DND-41 (cell line): ENCODE results near the gene PIGW.

Source experiments
- ATAC-seq: fragments of 200-7000 bp; cut with Tn5 transposase; 3 replicates; pipeline ENCODE4 v1.9.1; 2021; ENCODE audit warnings: low read depth; ENCODE audit not compliant: insufficient read depth
- DNase-seq: peaks from one replicate; pipeline ENCODE4 v3.0.0-alpha.2; 2020
- H2AFZ ChIP-seq: 2 replicates; pipeline ENCODE4 v1.6.0; 2012; ENCODE audit warnings: low read depth, low read length
- H3K27ac ChIP-seq: 2 replicates; pipeline ENCODE4 v1.5.1; 2012; ENCODE audit warnings: low read length, inconsistent platforms
- H3K27me3 ChIP-seq: fragments of 200-600 bp; sonication (generic); 2 replicates; pipeline ENCODE4 v1.6.0; 2012; ENCODE audit warnings: low read length, mild to moderate bottlenecking, inconsistent platforms; ENCODE audit not compliant: insufficient read depth, poor library complexity
- H3K36me3 ChIP-seq: 2 replicates; pipeline ENCODE4 v1.5.1; 2012; ENCODE audit warnings: low read length, inconsistent platforms; ENCODE audit not compliant: insufficient read depth
- H3K4me1 ChIP-seq: 2 replicates; pipeline ENCODE4 v1.5.1; 2012; ENCODE audit warnings: mild to moderate bottlenecking, low read length; ENCODE audit not compliant: insufficient read depth
- H3K4me2 ChIP-seq: 2 replicates; pipeline ENCODE4 v1.6.0; 2012; ENCODE audit warnings: mild to moderate bottlenecking, moderate library complexity, low read length, inconsistent platforms; ENCODE audit not compliant: insufficient read depth
- H3K4me3 ChIP-seq, 2 experiments: fragments of 200-600 bp in 1 of 2; shearing (Covaris generic) in 1 of 2; 2 replicates each; pipeline ENCODE4 v1.5.1; 2012 to 2016; ENCODE audit warnings: inconsistent platforms in 2 of 2, low read length in 2 of 2, mild to moderate bottlenecking in 2 of 2, low read depth in 1 of 2, moderate library complexity in 1 of 2
- H3K79me2 ChIP-seq: 2 replicates; pipeline ENCODE4 v1.6.0; 2012; ENCODE audit warnings: low read length, inconsistent platforms; ENCODE audit not compliant: insufficient read depth
- H3K9ac ChIP-seq: 2 replicates; pipeline ENCODE4 v1.6.0; 2012; ENCODE audit warnings: low read depth, mild to moderate bottlenecking, inconsistent platforms, low read length, moderate library complexity
- H3K9me3 ChIP-seq: 2 replicates; pipeline ENCODE4 v1.5.1; 2012; ENCODE audit warnings: low read length, moderate library complexity, mild to moderate bottlenecking, inconsistent platforms; ENCODE audit not compliant: insufficient read depth, severe bottlenecking
- H4K20me1 ChIP-seq: 2 replicates; pipeline ENCODE4 v1.6.0; 2012; ENCODE audit warnings: low read length; ENCODE audit not compliant: insufficient read depth
- CTCF ChIP-seq: IDR thresholded peaks from 2 replicates; pipeline ENCODE4 v1.5.1; 2012; ENCODE audit warnings: borderline replicate concordance, low read length, moderate library complexity, mild to moderate bottlenecking; ENCODE audit not compliant: poor library complexity, severe bottlenecking; ENCODE audit errors: extremely low read depth
- EZH2 ChIP-seq: IDR thresholded peaks from 3 replicates; pipeline ENCODE4 v1.6.1; 2012; ENCODE audit warnings: borderline replicate concordance, low read depth, mild to moderate bottlenecking, moderate library complexity, low read length, inconsistent platforms; ENCODE audit not compliant: severe bottlenecking

The PIGW gene

GRCh38 chr17:36505171-36505570 is 29.6 kb upstream of the PIGW start:
- H4K20me1 ChIP-seq: peaks cover 3% of the 10 kb centered on the region; the same call in 1 of the 2 replicates
- peaks cover 97% of the 10 kb centered on the region for H3K36me3 ChIP-seq
- H3K79me2 ChIP-seq: no peaks in the 10 kb centered on the region
- no peak overlapping the region for H3K27ac ChIP-seq
- H3K9ac ChIP-seq: no peak overlapping the region
- no peaks in the 10 kb centered on the region for H3K4me1 ChIP-seq
- no peak overlapping the region for H2AFZ ChIP-seq
- no peak overlapping the region for H3K4me3 ChIP-seq
- no peaks in the 10 kb centered on the region for H3K9me3 ChIP-seq
- no peak overlapping the region for H3K4me2 ChIP-seq
- TF ChIP-seq CTCF: no peak
- no peak for TF ChIP-seq EZH2
- ATAC-seq (no peak), DNase-seq (no peak)
- H3K27me3 ChIP-seq: no peaks in the 10 kb centered on the region

GRCh38 chr17:36506249-36506826 is 28.4 kb upstream of the PIGW start:
- no peaks in the 10 kb centered on the region for H3K79me2 ChIP-seq
- TF ChIP-seq CTCF (no peak), EZH2 (no peak)
- DNase-seq (no peak), ATAC-seq (no peak)
- no peaks in the 10 kb centered on the region for H3K4me1 ChIP-seq
- H3K4me3 ChIP-seq: no peak overlapping the region
- H3K36me3 ChIP-seq: peaks cover 97% of the 10 kb centered on the region
- H3K9ac ChIP-seq: no peak overlapping the region
- H2AFZ ChIP-seq: no peak overlapping the region
- H3K4me2 ChIP-seq: no peak overlapping the region
- peaks cover 8% of the 10 kb centered on the region; the same call in 1 of the 2 replicates for H4K20me1 ChIP-seq
- H3K27me3 ChIP-seq: no peaks in the 10 kb centered on the region
- H3K27ac ChIP-seq: no peak overlapping the region
- H3K9me3 ChIP-seq: no peaks in the 10 kb centered on the region

GRCh38 chr17:36506831-36507230 is 28.0 kb upstream of the PIGW start:
- Histone ChIP-seq H3K9ac (no peak overlapping the region), H3K36me3 (peaks cover 97% of the 10 kb centered on the region)
- no peak for ATAC-seq

More at GRCh38 chr17:36506831-36507230, 28.0 kb upstream of the PIGW start:
- Histone ChIP-seq H3K9me3 (no peaks in the 10 kb centered on the region), H3K4me1 (no peaks in the 10 kb centered on the region), H4K20me1 (peaks cover 8% of the 10 kb centered on the region; the same call in 1 of the 2 replicates), H3K27me3 (no peaks in the 10 kb centered on the region), H2AFZ (no peak overlapping the region), H3K27ac (no peak overlapping the region), H3K79me2 (no peaks in the 10 kb centered on the region), H3K4me2 (no peak overlapping the region), H3K4me3 (no peak overlapping the region)
- DNase-seq: no peak
- TF ChIP-seq EZH2 (no peak), CTCF (no peak)
